Transverse colon (tissue), 4 donors: ENCODE data around the gene MMP14. TPM values are rescaled to one million over a fixed set of nuclear protein-coding genes. Genes with fewer than 3 reads are reported as not detected.
A peak's percentile ranks its signal among the peaks of the same experiment; 100 is the strongest.

Experiments used
- DNase-seq: peaks from one replicate; pipeline ENCODE4 v3.0.0-alpha.2; 2019
- H3K27ac ChIP-seq, 4 donors: fragments of 200-600 bp; sonication (generic); 2 replicates each; pipeline ENCODE4 v1.5.1; 2016 to 2018; ENCODE audit warnings: inconsistent platforms in 4 of 4
- H3K27me3 ChIP-seq: fragments of 200-600 bp; sonication (generic); 2 replicates; pipeline ENCODE4 v1.5.1; 2017; ENCODE audit warnings: inconsistent platforms
- H3K36me3 ChIP-seq, 4 donors: fragments of 200-600 bp; sonication (generic); 2 replicates each; pipeline ENCODE4 v1.5.1; 2017 to 2019; ENCODE audit warnings: inconsistent platforms in 4 of 4
- H3K4me1 ChIP-seq, 4 donors: fragments of 200-600 bp; sonication (generic); 2 replicates each; pipeline ENCODE4 v1.5.1; 2017 to 2020; ENCODE audit warnings: inconsistent platforms in 4 of 4
- H3K4me3 ChIP-seq, 4 donors: fragments of 200-600 bp; sonication (generic); 1 replicate in 1 of 4; 2 replicates in 3 of 4; pipeline versions ENCODE4 v1.5.1 to v1.6.1; 2017 to 2019; ENCODE audit warnings: inconsistent platforms in 4 of 4
- H3K9me3 ChIP-seq, 2 donors: fragments of 200-600 bp; sonication (generic); 2 replicates each; pipeline ENCODE4 v1.5.1; 2017 to 2019; ENCODE audit warnings: inconsistent platforms in 2 of 2
- EP300 ChIP-seq: sonication (generic); formaldehyde crosslinking; IDR thresholded peaks from one replicate; pipeline ENCODE4 v1.6.1; 2017; ENCODE audit warnings: antibody characterized with exemption, low read depth
- POLR2A ChIP-seq: fragments of 450-650 bp; IDR thresholded peaks from one replicate; pipeline ENCODE4 v1.6.1; 2016; ENCODE audit warnings: antibody characterized with exemption, mild to moderate bottlenecking, moderate library complexity
- POLR2AphosphoS5 ChIP-seq, 3 donors: sonication (generic); formaldehyde crosslinking; IDR thresholded peaks; one replicate each; pipeline ENCODE4 v1.6.1; 2016; ENCODE audit warnings: antibody characterized with exemption in 3 of 3
- WGBS, 2 donors: methylation state at CpG; one replicate each; pipeline ENCODE4 v1.1.5; 2018; ENCODE audit warnings: low coverage in 1 of 2; 5-methylcytosine and 5-hydroxymethylcytosine counted together
- in situ Hi-C, 4 donors: fragments of 200-750 bp; cut with MboI; loops; one replicate each; pipeline versions ENCODE4 v1.15.0 to v1.15.1; 2017; ENCODE audit warnings: low sequenced_read_pairs in 3 of 4, low pct_ligation_motif_present in 1 of 4, low pct_unique_long_range_greater_than_20kb in 1 of 4
- intact Hi-C: fragments of 100-400 bp; cut with DNase I; formaldehyde crosslinking; loops from one replicate; pipeline ENCODE4 v1.15.1; 2023; ENCODE audit warnings: low total_unique reads
- total RNA-seq, 4 donors: library from RNA; depleted of rRNA; stranded (reverse); fragments of >200 nt; gene quantifications; one replicate each; pipeline ENCODE4 v1.1.0, GENCODE V29; 2016
- TF ChIP-seq, protein P1 (sequence below), 5 experiments: fragments of 200-600 bp in 3 of 5; fragments of 450-650 bp in 2 of 5; sonication (generic) in 3 of 5; IDR thresholded peaks; 1 replicate in 2 of 5; 2 replicates in 3 of 5; pipeline ENCODE4 v1.5.1; 2016 to 2017; ENCODE audit warnings: antibody characterized with exemption in 5 of 5, inconsistent platforms in 3 of 5, mild to moderate bottlenecking in 2 of 5, moderate library complexity in 1 of 5

Gene MMP14
- total RNA-seq, 4 donors from 2014 or later: 59.5 to 91.6 (median 73.1) TPM

- DNase-seq: peak; percentile 32
- no peaks in the 10 kb centered on the region for H3K36me3 ChIP-seq
- TF ChIP-seq, protein P1, sequence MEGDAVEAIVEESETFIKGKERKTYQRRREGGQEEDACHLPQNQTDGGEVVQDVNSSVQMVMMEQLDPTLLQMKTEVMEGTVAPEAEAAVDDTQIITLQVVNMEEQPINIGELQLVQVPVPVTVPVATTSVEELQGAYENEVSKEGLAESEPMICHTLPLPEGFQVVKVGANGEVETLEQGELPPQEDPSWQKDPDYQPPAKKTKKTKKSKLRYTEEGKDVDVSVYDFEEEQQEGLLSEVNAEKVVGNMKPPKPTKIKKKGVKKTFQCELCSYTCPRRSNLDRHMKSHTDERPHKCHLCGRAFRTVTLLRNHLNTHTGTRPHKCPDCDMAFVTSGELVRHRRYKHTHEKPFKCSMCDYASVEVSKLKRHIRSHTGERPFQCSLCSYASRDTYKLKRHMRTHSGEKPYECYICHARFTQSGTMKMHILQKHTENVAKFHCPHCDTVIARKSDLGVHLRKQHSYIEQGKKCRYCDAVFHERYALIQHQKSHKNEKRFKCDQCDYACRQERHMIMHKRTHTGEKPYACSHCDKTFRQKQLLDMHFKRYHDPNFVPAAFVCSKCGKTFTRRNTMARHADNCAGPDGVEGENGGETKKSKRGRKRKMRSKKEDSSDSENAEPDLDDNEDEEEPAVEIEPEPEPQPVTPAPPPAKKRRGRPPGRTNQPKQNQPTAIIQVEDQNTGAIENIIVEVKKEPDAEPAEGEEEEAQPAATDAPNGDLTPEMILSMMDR (IDR thresholded peaks at IDR 0.05): no peak
- TF ChIP-seq POLR2A (no peak), POLR2AphosphoS5 (IDR thresholded peaks at IDR 0.05) (peak in 1 of 3 donors; percentile 2), EP300 (no peak)
- H3K4me3 ChIP-seq: peak within 1 kb of the TSS in 1 of 4 donors; percentile 28
- intact Hi-C loops (no loop called here), in situ Hi-C loops (no loop called here)
- H3K27me3 ChIP-seq: no peaks in the 10 kb centered on the region
- H3K9me3 ChIP-seq: no peaks in the 10 kb centered on the region
- H3K4me1 ChIP-seq: peaks cover 0 to 23% (median 16%) of the 10 kb centered on the region in 4 donors
- peak within 1 kb of the TSS; percentile 45 to 62 (median 48) for H3K27ac ChIP-seq
- 23 to 30% methylated on average over 9 to 10 of the region's 10 CpGs for WGBS, 2 donors
Measured at GRCh38 chr14:22814941-22815713, 21.3 kb upstream of the MMP14 start, which contains the start of gene SLC7A7. SLC7A7 (minus strand) TSS chr14:22815435; CDS start chr14:22813398, 2,037 bp downstream.

GRCh38 chr14:22819151-22819988, 17.0 kb upstream of the MMP14 start:
- Histone ChIP-seq H3K9me3 (no peaks in the 10 kb centered on the region), H3K36me3 (no peaks in the 10 kb centered on the region), H3K27me3 (no peaks in the 10 kb centered on the region), H3K4me3 (peak overlapping the region in 1 of 4 donors; percentile 25), H3K27ac (peak overlapping the region; percentile 69 to 85 (median 74)), H3K4me1 (peaks cover 4 to 43% (median 30%) of the 10 kb centered on the region in 4 donors)
- DNase-seq: peak; percentile 64
- TF ChIP-seq POLR2AphosphoS5 (IDR thresholded peaks at IDR 0.05) (peak in 1 of 3 donors; percentile 54), POLR2A (no peak)
- TF ChIP-seq, protein P1 (IDR thresholded peaks at IDR 0.05): no peak
- in situ Hi-C loops (no loop called here), intact Hi-C loops (no loop called here)
- 0 to 37% methylated on average over 1 to 10 of the region's 10 CpGs for WGBS, 2 donors

- H3K27me3 ChIP-seq: no peaks in the 10 kb centered on the region
- H3K4me1 ChIP-seq: peaks cover 4 to 36% (median 23%) of the 10 kb centered on the region in 4 donors
- no peak overlapping the region for H3K27ac ChIP-seq
- no peaks in the 10 kb centered on the region for H3K9me3 ChIP-seq
- DNase-seq: no peak
- 50 to 56% methylated on average over 1 of the region's 1 CpG for WGBS, 2 donors
- in situ Hi-C loops (no loop called here), intact Hi-C loops (loop anchor here (10.0 kb wide), 1 partner anchor 266 kb away; no protein-coding TSS in a partner anchor)
- H3K36me3 ChIP-seq: no peaks in the 10 kb centered on the region
- TF ChIP-seq EP300 (no peak), POLR2A (no peak), POLR2AphosphoS5 (IDR thresholded peaks at IDR 0.05) (no peak)
- TF ChIP-seq, protein P1 (IDR thresholded peaks at IDR 0.05): no peak
- H3K4me3 ChIP-seq: no peak overlapping the region
Measured at GRCh38 chr14:22820731-22821130, 15.7 kb upstream of the MMP14 start.
